GM12892 (cell line): ENCODE measurements around the gene SCPEP1.

Experiments used
- POLR2A ChIP-seq: IDR thresholded peaks from 2 replicates; pipeline ENCODE4 v1.6.1; 2011; ENCODE audit warnings: low read depth, low read length, control low read depth
- POLR2AphosphoS5 ChIP-seq: IDR thresholded peaks from 2 replicates; pipeline ENCODE4 v1.6.1; 2011; ENCODE audit warnings: low read depth, low read length, control low read depth
- TAF1 ChIP-seq: IDR thresholded peaks from 2 replicates; pipeline ENCODE4 v1.6.1; 2011; ENCODE audit warnings: low read depth, mild to moderate bottlenecking, control low read depth, low read length, borderline replicate concordance

DNA sequence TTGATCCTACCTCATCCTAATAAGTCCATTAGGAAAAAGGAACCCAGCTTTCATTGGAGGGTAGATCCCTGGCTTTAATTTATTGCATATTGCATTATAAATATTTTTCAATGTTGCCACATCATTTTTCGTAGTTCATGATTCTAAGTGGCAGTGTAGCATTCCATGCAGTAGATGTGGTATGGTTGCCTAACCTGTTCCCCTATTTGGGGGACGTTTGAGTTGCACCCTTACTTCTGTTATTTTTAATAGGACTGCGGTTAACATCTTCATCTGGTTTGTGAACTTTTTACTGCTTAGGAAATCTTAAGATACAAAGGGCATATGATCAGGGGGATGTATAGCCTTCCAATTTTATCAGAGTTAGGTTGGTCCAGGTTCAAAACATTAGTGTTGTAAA is 5.4 kb downstream of the SCPEP1 start:
- no peak for TF ChIP-seq POLR2A
- TF ChIP-seq POLR2AphosphoS5: no peak
- TF ChIP-seq TAF1: no peak
